GM23338 (cell line): Measurements from ENCODE around the gene CDK5RAP2. TPM values are rescaled to one million over a fixed set of nuclear protein-coding genes. Genes with fewer than 3 reads are reported as not detected.

Experiments
- ATAC-seq: fragments of 200-7000 bp; cut with Tn5 transposase; 3 replicates; pipeline ENCODE4 v1.9.1; 2020
- DNase-seq: peaks from one replicate; pipeline ENCODE4 v3.0.0-alpha.2; 2015; ENCODE audit warnings: low spot score
- H2AFZ ChIP-seq: fragments of 200-600 bp; sonication (generic); 2 replicates; pipeline ENCODE4 v1.8.0; 2016; ENCODE audit warnings: antibody characterized with exemption, mild to moderate bottlenecking, moderate library complexity
- H3F3A ChIP-seq: fragments of 200-600 bp; sonication (generic); replicated peaks from 2 replicates; pipeline ENCODE4 v1.8.0; 2017; ENCODE audit warnings: antibody characterized with exemption, mixed run types, low read depth
- H3K27ac ChIP-seq: fragments of 200-600 bp; sonication (generic); 2 replicates; pipeline ENCODE4 v1.6.1; 2016; ENCODE audit warnings: low read depth
- H3K27me3 ChIP-seq: fragments of 200-600 bp; sonication (generic); 2 replicates; pipeline ENCODE4 v1.8.0; 2016; ENCODE audit warnings: mild to moderate bottlenecking, mixed run types, moderate library complexity; ENCODE audit not compliant: insufficient read depth
- H3K36me3 ChIP-seq: fragments of 200-600 bp; sonication (generic); 2 replicates; pipeline ENCODE4 v1.8.0; 2016; ENCODE audit warnings: mild to moderate bottlenecking; ENCODE audit not compliant: insufficient read depth
- H3K4me1 ChIP-seq: fragments of 200-600 bp; sonication (generic); 2 replicates; pipeline ENCODE4 v1.8.0; 2016; ENCODE audit warnings: mild to moderate bottlenecking, moderate library complexity; ENCODE audit not compliant: insufficient read depth
- H3K4me2 ChIP-seq: fragments of 200-600 bp; sonication (generic); 2 replicates; pipeline ENCODE4 v1.7.1; 2017; ENCODE audit warnings: mixed run types
- H3K4me3 ChIP-seq: fragments of 200-600 bp; sonication (generic); 2 replicates; pipeline ENCODE4 v1.6.1; 2016; ENCODE audit warnings: mixed run types
- H3K79me2 ChIP-seq: fragments of 200-600 bp; sonication (generic); replicated peaks from 2 replicates; pipeline ENCODE4 v1.8.0; 2017; ENCODE audit warnings: mild to moderate bottlenecking; ENCODE audit not compliant: insufficient read depth
- H3K9me2 ChIP-seq: fragments of 200-600 bp; sonication (generic); 2 replicates; pipeline ENCODE4 v1.8.0; 2017; ENCODE audit not compliant: insufficient read depth
- H4K20me1 ChIP-seq: fragments of 200-600 bp; sonication (generic); replicated peaks from 2 replicates; pipeline ENCODE4 v1.8.0; 2017; ENCODE audit warnings: mild to moderate bottlenecking; ENCODE audit not compliant: insufficient read depth
- H3K27ac Mint-ChIP-seq: 2 replicates; pipeline ENCODE4 v1.8.0; 2020; ENCODE audit warnings: inconsistent platforms, mild to moderate bottlenecking, moderate library complexity, mixed read lengths
- H3K27me3 Mint-ChIP-seq: 3 replicates; pipeline ENCODE4 v1.8.0; 2022; ENCODE audit warnings: low read depth, mild to moderate bottlenecking, moderate library complexity, mixed read lengths, inconsistent platforms; ENCODE audit not compliant: insufficient read depth, poor library complexity
- H3K36me3 Mint-ChIP-seq: 3 replicates; pipeline ENCODE4 v1.8.0; 2021; ENCODE audit warnings: low read depth, mild to moderate bottlenecking, inconsistent platforms, moderate library complexity, mixed read lengths
- H3K4me1 Mint-ChIP-seq: 3 replicates; pipeline ENCODE4 v1.8.0; 2020; ENCODE audit warnings: mild to moderate bottlenecking, inconsistent platforms, mixed read lengths
- H3K4me3 Mint-ChIP-seq: 3 replicates; pipeline ENCODE4 v1.8.0; 2021; ENCODE audit warnings: moderate library complexity, mild to moderate bottlenecking, inconsistent platforms, mixed read lengths
- H3K9me3 Mint-ChIP-seq: 3 replicates; pipeline ENCODE4 v1.8.0; 2020; ENCODE audit warnings: moderate library complexity, mild to moderate bottlenecking, inconsistent platforms, mixed read lengths
- CREB1 ChIP-seq: fragments of 250-450 bp; sonication (Bioruptor Pico); IDR thresholded peaks from 2 replicates; pipeline ENCODE4 v1.5.0; 2020; ENCODE audit warnings: low read depth, mild to moderate bottlenecking, moderate library complexity
- CTCF ChIP-seq, 2 experiments: fragments of 200-600 bp in 1 of 2; sonication (generic) in 1 of 2; conservative IDR thresholded peaks; 2 replicates each; pipeline versions ENCODE4 v1.5.1 to v1.6.1; 2016 to 2017; ENCODE audit warnings: antibody characterized with exemption in 2 of 2, low read depth in 2 of 2, mild to moderate bottlenecking in 2 of 2, moderate library complexity in 1 of 2
- EZH2 ChIP-seq: fragments of 200-600 bp; sonication (generic); IDR thresholded peaks from one replicate; pipeline ENCODE4 v1.8.0; 2017; ENCODE audit warnings: antibody characterized with exemption, mild to moderate bottlenecking, low read depth; ENCODE audit not compliant: unreplicated experiment
- EZH2phosphoT487 ChIP-seq: fragments of 200-600 bp; sonication (generic); IDR thresholded peaks from one replicate; pipeline ENCODE4 v1.8.1; 2018; ENCODE audit warnings: antibody characterized with exemption; ENCODE audit not compliant: unreplicated experiment
- JUNB ChIP-seq: IDR thresholded peaks from one replicate; pipeline ENCODE4 v1.6.1; 2016; ENCODE audit warnings: antibody characterized with exemption; ENCODE audit not compliant: unreplicated experiment
- NANOG ChIP-seq: IDR thresholded peaks from 2 replicates; pipeline ENCODE4 v1.6.1; 2016; ENCODE audit warnings: antibody characterized with exemption, borderline replicate concordance
- POLR2AphosphoS5 ChIP-seq: IDR thresholded peaks from 2 replicates; pipeline ENCODE4 v1.6.1; 2016; ENCODE audit warnings: antibody characterized with exemption, low read depth
- STAT1 ChIP-seq: IDR thresholded peaks from one replicate; pipeline ENCODE4 v1.6.1; 2016; ENCODE audit warnings: antibody characterized with exemption; ENCODE audit not compliant: unreplicated experiment
- ZNF114 ChIP-seq: fragments of 250-450 bp; sonication (Bioruptor Pico); IDR thresholded peaks from 2 replicates; pipeline ENCODE4 v1.5.0; 2020; ENCODE audit warnings: mild to moderate bottlenecking, moderate library complexity
- ZNF331 ChIP-seq: fragments of 250-450 bp; sonication (Bioruptor Pico); IDR thresholded peaks from 2 replicates; pipeline ENCODE4 v1.5.0; 2020; ENCODE audit warnings: low read depth, mild to moderate bottlenecking, moderate library complexity
- ZNF462 ChIP-seq: fragments of 250-450 bp; sonication (Bioruptor Pico); IDR thresholded peaks from 2 replicates; pipeline ENCODE4 v1.5.0; 2020; ENCODE audit warnings: mild to moderate bottlenecking, moderate library complexity
- polyA plus RNA-seq: library from polyadenylated mRNA; unstranded; fragments of >200 nt; fragmentation: Nextera tagmentation; extraction: Ambion mirVana; gene quantifications from 2 replicates; pipeline ENCODE4 v1.2.1, GENCODE V29; 2016
- total RNA-seq: library from RNA; depleted of rRNA; stranded (reverse); fragments of >200 nt; shearing (Covaris generic); gene quantifications from 2 replicates; pipeline ENCODE4 v1.2.3, GENCODE V29; 2014
- TF ChIP-seq, protein P1 (sequence below): IDR thresholded peaks from one replicate; pipeline ENCODE4 v1.6.1; 2018; ENCODE audit warnings: antibody characterized with exemption; ENCODE audit not compliant: unreplicated experiment
- TF ChIP-seq, protein P2 (sequence below): IDR thresholded peaks from 2 replicates; pipeline ENCODE4 v1.6.1; 2016; ENCODE audit warnings: antibody characterized with exemption

The CDK5RAP2 gene
- total and polyA plus RNA-seq, 2 experiments from 2014 or later = 50.7 to 65.7 TPM

GRCh38 chr9:120378680-120379079 is 201.3 kb downstream of the CDK5RAP2 start:
- Histone ChIP-seq H3K36me3 (no peaks in the 10 kb centered on the region), H4K20me1 (no peaks in the 10 kb centered on the region), H3K79me2 (no peaks in the 10 kb centered on the region), H3K27ac (no peak overlapping the region), H3K9me2 (no peaks in the 10 kb centered on the region), H3K4me1 (peaks cover 8% of the 10 kb centered on the region; the same call in 1 of the 2 replicates), H3F3A (no peaks in the 10 kb centered on the region), H3K4me3 (no peak overlapping the region), H3K4me2 (no peak overlapping the region), H3K27me3 (no peaks in the 10 kb centered on the region), H2AFZ (no peak overlapping the region)
- TF ChIP-seq CREB1 (no peak), STAT1 (no peak), POLR2AphosphoS5 (no peak), CTCF (conservative IDR thresholded peaks at IDR 0.05; ENCODE audit: low read depth in 2 of 2) (no peak), NANOG (no peak), ZNF331 (no peak), JUNB (no peak), ZNF462 (CRISPR knock-in tag) (no peak), EZH2phosphoT487 (no peak), EZH2 (no peak), ZNF114 (CRISPR knock-in tag) (no peak)
- TF ChIP-seq, protein P1, sequence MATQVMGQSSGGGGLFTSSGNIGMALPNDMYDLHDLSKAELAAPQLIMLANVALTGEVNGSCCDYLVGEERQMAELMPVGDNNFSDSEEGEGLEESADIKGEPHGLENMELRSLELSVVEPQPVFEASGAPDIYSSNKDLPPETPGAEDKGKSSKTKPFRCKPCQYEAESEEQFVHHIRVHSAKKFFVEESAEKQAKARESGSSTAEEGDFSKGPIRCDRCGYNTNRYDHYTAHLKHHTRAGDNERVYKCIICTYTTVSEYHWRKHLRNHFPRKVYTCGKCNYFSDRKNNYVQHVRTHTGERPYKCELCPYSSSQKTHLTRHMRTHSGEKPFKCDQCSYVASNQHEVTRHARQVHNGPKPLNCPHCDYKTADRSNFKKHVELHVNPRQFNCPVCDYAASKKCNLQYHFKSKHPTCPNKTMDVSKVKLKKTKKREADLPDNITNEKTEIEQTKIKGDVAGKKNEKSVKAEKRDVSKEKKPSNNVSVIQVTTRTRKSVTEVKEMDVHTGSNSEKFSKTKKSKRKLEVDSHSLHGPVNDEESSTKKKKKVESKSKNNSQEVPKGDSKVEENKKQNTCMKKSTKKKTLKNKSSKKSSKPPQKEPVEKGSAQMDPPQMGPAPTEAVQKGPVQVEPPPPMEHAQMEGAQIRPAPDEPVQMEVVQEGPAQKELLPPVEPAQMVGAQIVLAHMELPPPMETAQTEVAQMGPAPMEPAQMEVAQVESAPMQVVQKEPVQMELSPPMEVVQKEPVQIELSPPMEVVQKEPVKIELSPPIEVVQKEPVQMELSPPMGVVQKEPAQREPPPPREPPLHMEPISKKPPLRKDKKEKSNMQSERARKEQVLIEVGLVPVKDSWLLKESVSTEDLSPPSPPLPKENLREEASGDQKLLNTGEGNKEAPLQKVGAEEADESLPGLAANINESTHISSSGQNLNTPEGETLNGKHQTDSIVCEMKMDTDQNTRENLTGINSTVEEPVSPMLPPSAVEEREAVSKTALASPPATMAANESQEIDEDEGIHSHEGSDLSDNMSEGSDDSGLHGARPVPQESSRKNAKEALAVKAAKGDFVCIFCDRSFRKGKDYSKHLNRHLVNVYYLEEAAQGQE = no peak
- TF ChIP-seq, protein P2, sequence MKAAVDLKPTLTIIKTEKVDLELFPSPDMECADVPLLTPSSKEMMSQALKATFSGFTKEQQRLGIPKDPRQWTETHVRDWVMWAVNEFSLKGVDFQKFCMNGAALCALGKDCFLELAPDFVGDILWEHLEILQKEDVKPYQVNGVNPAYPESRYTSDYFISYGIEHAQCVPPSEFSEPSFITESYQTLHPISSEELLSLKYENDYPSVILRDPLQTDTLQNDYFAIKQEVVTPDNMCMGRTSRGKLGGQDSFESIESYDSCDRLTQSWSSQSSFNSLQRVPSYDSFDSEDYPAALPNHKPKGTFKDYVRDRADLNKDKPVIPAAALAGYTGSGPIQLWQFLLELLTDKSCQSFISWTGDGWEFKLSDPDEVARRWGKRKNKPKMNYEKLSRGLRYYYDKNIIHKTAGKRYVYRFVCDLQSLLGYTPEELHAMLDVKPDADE = no peak
- no peak for DNase-seq
- Mint-ChIP-seq H3K9me3 (peaks cover 15% of the 10 kb centered on the region), H3K27ac (no peak overlapping the region), H3K27me3 (peaks cover 7% of the 10 kb centered on the region), H3K4me3 (no peak overlapping the region), H3K4me1 (peaks cover 11% of the 10 kb centered on the region), H3K36me3 (peaks cover 31% of the 10 kb centered on the region)
- ATAC-seq = no peak
